ENCODE measurements around the gene CLCNKB.
"Not testable (repeated sequence)": the region's sequence is repeated elsewhere in the genome, so short reads cannot be mapped to it uniquely, and the experiment has no call there.

Gene CLCNKB

GRCh38 chr1:16061266-16061665 lies 17.7 kb downstream of the CLCNKB start:
- no peak overlapping the region for H3K4me3 ChIP-seq (ENCODE audit: low read length)
- no peak for TF ChIP-seq CTCF (conservative IDR thresholded peaks at IDR 0.05; ENCODE audit: low read depth, low read length)
- no peak for DNase-seq (ENCODE audit: low read depth)

GRCh38 chr1:16061989-16062686 lies 18.6 kb downstream of the CLCNKB start:
- H3K4me3 ChIP-seq (ENCODE audit: low read length); DNase-seq (ENCODE audit: low read depth): not testable (repeated sequence)

- not testable (repeated sequence) for DNase-seq (ENCODE audit: low read depth); H3K4me3 ChIP-seq (ENCODE audit: low read length)
These were observed 19.1 kb downstream of the CLCNKB start for GRCh38 chr1:16062687-16063075.

GRCh38 chr1:16063226-16063829 lies 19.7 kb downstream of the CLCNKB start:
- H3K4me3 ChIP-seq (ENCODE audit: low read length) = no peak overlapping the region
- no peak for TF ChIP-seq CTCF (conservative IDR thresholded peaks at IDR 0.05; ENCODE audit: low read depth, low read length)
- DNase-seq (ENCODE audit: low read depth) = no peak

GRCh38 chr1:16063921-16064320 lies 20.3 kb downstream of the CLCNKB start:
- no peak overlapping the region for H3K4me3 ChIP-seq (ENCODE audit: low read length)
- DNase-seq (ENCODE audit: low read depth) = no peak
- TF ChIP-seq CTCF (conservative IDR thresholded peaks at IDR 0.05; ENCODE audit: low read depth, low read length) = no peak

GRCh38 chr1:16064536-16065268 lies 21.1 kb downstream of the CLCNKB start:
- TF ChIP-seq CTCF (conservative IDR thresholded peaks at IDR 0.05; ENCODE audit: low read depth, low read length) = no peak
- no peak overlapping the region for H3K4me3 ChIP-seq (ENCODE audit: low read length)
- no peak for DNase-seq (ENCODE audit: low read depth)

GRCh38 chr1:16065269-16065576 lies 21.6 kb downstream of the CLCNKB start:
- DNase-seq (ENCODE audit: low read depth) = no peak
- no peak overlapping the region for H3K4me3 ChIP-seq (ENCODE audit: low read length)
- no peak for TF ChIP-seq CTCF (conservative IDR thresholded peaks at IDR 0.05; ENCODE audit: low read depth, low read length)

GRCh38 chr1:16066245-16066644 lies 22.7 kb downstream of the CLCNKB start:
- no peak for TF ChIP-seq CTCF (conservative IDR thresholded peaks at IDR 0.05; ENCODE audit: low read depth, low read length)
- no peak overlapping the region for H3K4me3 ChIP-seq (ENCODE audit: low read length)
- DNase-seq (ENCODE audit: low read depth) = no peak

Measured in retinal pigment epithelial cell (primary cell).